UCSD-AML1 (cell line): ENCODE results near the gene KIF2A.
"Not testable (repeated sequence)": the region's sequence is repeated elsewhere in the genome, so short reads cannot be mapped to it uniquely, and the experiment has no call there.

Experiments
- DNase-seq: peaks from one replicate; lab custom pipeline; 2025; ENCODE audit not compliant: unreplicated experiment; lab: John Stamatoyannopoulos, UW

The KIF2A gene

GRCh38 chr5:62289813-62290212 lies 16.2 kb upstream of the KIF2A start:
- no peak for DNase-seq

- DNase-seq, result not testable (repeated sequence)
Observed at GRCh38 chr5:62291829-62292228, 14.2 kb upstream of the KIF2A start.

- no peak for DNase-seq
Observed at GRCh38 chr5:62296998-62297397, 9.0 kb upstream of the KIF2A start.

- DNase-seq, result no peak
Observed at GRCh38 chr5:62298118-62298517, 7.9 kb upstream of the KIF2A start.

- DNase-seq, result no peak
Observed at GRCh38 chr5:62299101-62299500, 6.9 kb upstream of the KIF2A start.

- DNase-seq, result no peak
Observed at GRCh38 chr5:62299600-62299999, 6.4 kb upstream of the KIF2A start.

- no peak for DNase-seq
Observed at GRCh38 chr5:62305358-62305714, 670 bp upstream of the KIF2A start.

- DNase-seq, result no peak
Observed at GRCh38 chr5:62306323-62306895, 403 bp downstream of the KIF2A start.

GRCh38 chr5:62306896-62307689 lies 1.1 kb downstream of the KIF2A start:
- DNase-seq, result peak; percentile 50

- no peak for DNase-seq
Observed at GRCh38 chr5:62308439-62308838, 2.4 kb downstream of the KIF2A start.

GRCh38 chr5:62309107-62309506 lies 3.1 kb downstream of the KIF2A start:
- DNase-seq, result no peak

GRCh38 chr5:62310426-62311143 lies 4.6 kb downstream of the KIF2A start:
- DNase-seq, result no peak

- DNase-seq, result no peak
Observed at GRCh38 chr5:62312036-62312435, 6.0 kb downstream of the KIF2A start.

- DNase-seq, result no peak
Observed at GRCh38 chr5:62312674-62313073, 6.7 kb downstream of the KIF2A start.

- DNase-seq, result no peak
Observed at GRCh38 chr5:62314213-62314830, 8.3 kb downstream of the KIF2A start.

- no peak for DNase-seq
Observed at GRCh38 chr5:62315376-62316175, 9.6 kb downstream of the KIF2A start.

GRCh38 chr5:62316176-62316502 lies 10.1 kb downstream of the KIF2A start:
- no peak for DNase-seq

- DNase-seq, result no peak
Observed at GRCh38 chr5:62317810-62318209, 11.8 kb downstream of the KIF2A start.

- no peak for DNase-seq
Observed at GRCh38 chr5:62322484-62322883, 16.5 kb downstream of the KIF2A start.

- DNase-seq, result no peak
Observed at GRCh38 chr5:62326302-62326701, 20.3 kb downstream of the KIF2A start.

GRCh38 chr5:62326702-62327101 lies 20.7 kb downstream of the KIF2A start:
- DNase-seq, result no peak
